Measurements from ENCODE around the gene RAB24. TPM values are rescaled to one million over a fixed set of nuclear protein-coding genes. Genes with fewer than 3 reads are reported as not detected.
"Not testable (repeated sequence)": the region's sequence is repeated elsewhere in the genome, so short reads cannot be mapped to it uniquely, and the experiment has no call there.

RAB24 gene
- total and polyA plus RNA-seq, 3 donors from 2014 or later: 19.2 to 29.4 (median 25.5) TPM

DNA sequence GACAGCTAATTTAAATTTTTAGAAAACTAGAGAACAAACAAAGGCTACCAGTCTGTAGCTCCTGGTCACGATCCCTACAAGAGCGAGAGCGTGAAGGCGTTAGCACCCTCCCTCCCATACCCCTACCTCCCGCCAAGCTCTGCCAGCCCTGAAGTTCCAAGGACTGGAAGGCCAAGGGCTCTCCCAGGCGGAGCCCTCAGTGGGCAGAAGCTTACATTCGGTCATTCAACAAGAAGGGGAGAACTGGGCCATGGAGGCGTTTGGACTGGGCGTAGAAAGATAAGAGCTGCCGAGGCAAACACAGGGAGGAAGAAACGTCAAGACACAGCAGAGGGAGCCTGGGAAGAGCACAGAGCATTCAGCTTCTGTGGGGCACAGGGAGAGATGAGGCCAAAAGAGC lies 5.2 kb upstream of the RAB24 start:
- Histone ChIP-seq H3K36me3 (ENCODE audit: low read depth, missing control alignments) (no peaks in the 10 kb centered on the region), H3K4me1 (peaks cover 24% of the 10 kb centered on the region), H3K27me3 (no peaks in the 10 kb centered on the region), H3K9me3 (no peaks in the 10 kb centered on the region), H3K4me3 (no peak overlapping the region), H3K27ac (no peak overlapping the region)
- TF ChIP-seq CTCF (IDR thresholded peaks at IDR 0.05) (no peak), POLR2A (IDR thresholded peaks at IDR 0.05) (no peak)
- no peak for DNase-seq
- intact Hi-C loops (cut with DNase I; ENCODE audit: low total_unique reads): loop anchor here (10.0 kb wide), 1 partner anchor 194 kb away; no protein-coding TSS in a partner anchor
- 84 to 89% methylated on average over 11 of the region's 11 CpGs for WGBS, 2 donors

DNA sequence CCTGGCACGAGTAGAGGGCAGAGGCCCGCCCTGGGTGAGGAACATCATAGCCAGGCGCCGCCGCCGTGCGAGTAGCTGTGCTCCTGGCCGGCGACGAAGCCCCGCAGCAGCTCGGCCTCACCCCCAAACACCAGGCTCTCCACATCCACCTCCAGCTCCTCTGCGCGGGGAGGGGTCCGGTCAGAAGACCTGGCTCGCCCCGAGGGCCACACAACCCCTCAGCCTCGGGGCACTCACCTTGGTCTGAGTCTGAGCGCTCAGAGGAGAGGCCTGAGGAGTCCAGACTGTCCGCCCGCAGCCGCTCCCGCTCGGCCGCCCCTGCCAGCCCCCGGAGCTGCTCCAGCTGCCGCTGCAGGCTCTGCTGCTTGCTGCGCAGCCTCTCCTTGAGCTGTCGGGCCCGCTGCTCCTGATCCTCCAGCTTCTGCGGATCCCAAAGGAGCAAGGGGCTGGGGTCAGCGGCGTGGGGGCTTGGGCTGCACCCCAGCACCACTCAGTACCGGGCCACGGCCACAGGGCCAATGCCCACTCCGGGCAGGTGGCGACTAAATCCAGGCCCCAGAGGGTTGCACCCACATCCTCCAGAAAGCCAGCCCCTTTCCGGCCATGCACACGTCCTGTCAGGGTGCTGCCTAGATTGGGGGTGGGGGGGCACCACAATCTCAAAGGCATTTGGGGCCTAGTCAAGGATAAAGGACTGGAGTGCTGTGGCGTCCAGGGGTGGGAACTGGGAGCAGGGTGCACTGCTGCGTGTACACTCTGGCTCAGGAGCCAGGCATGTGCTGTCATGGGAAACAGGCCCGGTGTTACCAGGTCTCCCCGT lies 4.2 kb upstream of the RAB24 start:
- no peaks in the 10 kb centered on the region for H3K36me3 ChIP-seq (ENCODE audit: low read depth, missing control alignments)
- intact Hi-C loops (cut with DNase I; ENCODE audit: low total_unique reads): loop anchor here (10.0 kb wide), 1 partner anchor 193 kb away; no protein-coding TSS in a partner anchor
- no peaks in the 10 kb centered on the region for H3K27me3 ChIP-seq
- H3K27ac ChIP-seq: no peak overlapping the region
- WGBS, 2 donors: 86 to 87% methylated on average over 21 to 33 of the region's 43 CpGs
- H3K9me3 ChIP-seq: no peaks in the 10 kb centered on the region
- no peak overlapping the region for H3K4me3 ChIP-seq
- no peak for TF ChIP-seq CTCF (IDR thresholded peaks at IDR 0.05)
- no peak for TF ChIP-seq POLR2A (IDR thresholded peaks at IDR 0.05)
- no peak for DNase-seq
- H3K4me1 ChIP-seq: peaks cover 23% of the 10 kb centered on the region

DNA sequence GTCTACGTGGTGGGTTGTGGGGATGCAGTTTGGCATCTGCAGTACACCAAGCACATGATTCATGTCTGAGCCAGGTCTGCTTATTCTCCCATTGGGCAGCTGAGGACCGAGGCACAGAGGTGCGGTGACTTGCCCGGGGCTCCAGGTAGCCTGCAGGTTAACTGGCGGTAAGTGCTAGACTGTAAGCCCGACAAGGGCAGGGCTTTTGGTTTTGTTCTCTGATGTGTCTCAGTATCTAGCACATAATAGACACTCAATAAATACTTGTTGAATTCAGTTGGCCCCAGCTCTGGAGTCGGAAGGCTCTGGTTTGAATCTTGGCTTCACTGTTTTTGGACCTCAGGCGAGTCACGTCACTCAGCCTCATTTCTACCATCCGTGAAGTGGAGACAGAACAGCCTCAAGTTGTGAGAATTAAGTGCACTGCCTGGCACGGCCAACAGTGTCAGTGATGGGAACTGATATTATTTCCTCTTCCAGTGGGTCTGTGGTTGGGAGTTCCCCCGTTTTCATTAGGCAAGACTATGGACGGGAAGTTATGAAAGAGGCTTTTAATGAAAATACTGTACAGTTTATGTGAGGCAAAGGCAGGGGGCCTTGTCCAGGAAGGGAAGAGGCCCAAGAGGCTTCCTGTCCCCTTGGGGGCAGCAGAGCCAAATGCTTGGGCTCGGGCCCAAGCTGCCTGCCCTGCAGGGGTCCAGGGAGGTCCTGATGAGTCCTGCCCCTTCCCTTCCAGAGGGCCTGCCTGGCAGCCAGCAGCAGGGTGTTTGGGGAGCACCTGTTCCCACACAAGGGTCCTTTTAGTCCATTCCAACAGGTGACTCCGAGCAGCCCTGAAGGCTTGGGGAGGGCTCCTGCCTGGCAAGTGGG lies 3.4 kb upstream of the RAB24 start:
- H3K36me3 ChIP-seq (ENCODE audit: low read depth, missing control alignments): no peaks in the 10 kb centered on the region
- H3K27me3 ChIP-seq: no peaks in the 10 kb centered on the region
- peaks cover 26% of the 10 kb centered on the region for H3K4me1 ChIP-seq
- no peak overlapping the region for H3K4me3 ChIP-seq
- 86 to 87% methylated on average over 14 to 15 of the region's 15 CpGs for WGBS, 2 donors
- DNase-seq: no peak
- intact Hi-C loops (cut with DNase I; ENCODE audit: low total_unique reads): loop anchor here (10.0 kb wide), 1 partner anchor 192 kb away; no protein-coding TSS in a partner anchor
- no peaks in the 10 kb centered on the region for H3K9me3 ChIP-seq
- H3K27ac ChIP-seq: no peak overlapping the region
- no peak for TF ChIP-seq POLR2A (IDR thresholded peaks at IDR 0.05)
- no peak for TF ChIP-seq CTCF (IDR thresholded peaks at IDR 0.05)

GRCh38 chr5:177306103-177306640 lies 2.7 kb upstream of the RAB24 start:
- not testable (repeated sequence) for DNase-seq; H3K27ac ChIP-seq; H3K9me3 ChIP-seq; H3K4me3 ChIP-seq; H3K27me3 ChIP-seq; H3K36me3 ChIP-seq (ENCODE audit: low read depth, missing control alignments)
- intact Hi-C loops (cut with DNase I; ENCODE audit: low total_unique reads): loop anchor here (10.0 kb wide), 1 partner anchor 191 kb away; no protein-coding TSS in a partner anchor
- peaks cover 21% of the 10 kb centered on the region for H3K4me1 ChIP-seq
- WGBS, 2 donors: 83 to 90% methylated on average over 1 to 11 of the region's 11 CpGs
